Measurements from ENCODE around the gene RELL1.

The RELL1 gene

DNA sequence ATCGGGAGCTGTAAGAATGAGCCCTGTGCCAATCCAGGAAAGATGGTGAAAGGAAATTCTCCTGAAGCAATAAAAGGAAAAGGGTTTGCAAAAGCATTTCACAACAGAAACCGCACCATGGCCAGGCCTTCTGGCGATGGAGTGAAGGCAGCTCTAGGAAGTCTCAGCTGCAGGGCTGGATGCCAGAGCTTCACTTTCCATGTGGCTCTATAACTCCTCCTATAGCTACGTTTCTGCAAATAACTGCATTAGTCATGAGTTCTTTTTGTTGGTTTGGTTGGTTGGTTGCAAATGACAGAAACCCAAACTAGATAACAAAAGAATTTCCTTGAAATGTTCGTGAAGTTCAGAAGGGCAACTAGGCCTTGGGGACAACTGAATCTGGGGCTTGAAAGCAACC lies 84.6 kb downstream of the RELL1 start:
- DNase-seq = no peak

DNA sequence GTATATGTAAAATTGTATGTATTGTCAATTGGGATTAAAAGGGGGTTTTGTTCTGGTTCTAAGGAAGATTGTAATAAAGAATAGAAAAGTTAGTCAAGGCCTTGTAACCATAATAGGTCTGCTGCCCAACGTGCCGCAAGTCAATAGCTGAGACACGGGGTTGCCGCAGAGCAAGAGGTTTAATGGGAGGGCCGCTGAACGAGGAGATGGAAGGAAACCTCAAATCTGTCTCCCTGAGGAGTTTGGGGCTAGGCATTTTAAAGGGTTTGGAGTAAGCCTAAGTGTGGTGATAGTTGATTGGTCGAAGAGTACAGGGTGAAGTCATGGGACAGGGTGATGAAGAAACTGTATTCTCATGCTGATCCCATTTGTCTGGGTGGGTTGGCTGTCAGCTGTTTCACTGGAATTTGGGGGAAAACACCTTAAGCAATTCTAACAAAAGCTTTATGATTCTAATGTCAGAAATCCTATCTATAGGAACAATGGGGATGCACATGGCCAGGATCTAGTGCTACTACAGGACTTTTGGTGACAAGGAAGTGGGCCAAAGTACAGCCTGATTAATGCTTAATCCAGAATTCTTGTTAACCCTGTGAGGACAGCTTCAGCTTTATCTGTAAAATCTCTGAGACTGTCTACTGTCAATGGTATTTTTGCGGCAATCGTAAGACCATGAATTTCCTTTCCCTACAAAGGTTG lies 86.9 kb downstream of the RELL1 start:
- no peak for DNase-seq

DNA sequence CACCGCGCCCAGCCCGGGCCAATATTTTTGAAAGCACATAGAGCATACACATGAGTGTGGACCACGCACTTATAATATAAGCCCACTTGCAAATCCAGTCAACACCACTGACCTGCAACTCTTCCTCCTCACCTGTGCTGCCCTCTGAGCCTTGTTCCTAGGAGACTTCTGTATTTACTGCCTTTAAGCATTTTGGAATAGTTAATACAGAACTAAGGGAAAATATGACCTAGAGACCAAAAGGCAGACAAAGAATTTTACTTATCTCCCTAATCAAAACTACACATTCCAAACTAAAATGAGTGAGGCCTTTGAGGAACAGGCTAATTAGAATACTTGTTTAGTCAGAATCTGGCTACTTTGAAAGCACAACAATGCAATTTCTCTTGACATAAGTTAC lies 89.1 kb downstream of the RELL1 start:
- no peak for DNase-seq

DNA sequence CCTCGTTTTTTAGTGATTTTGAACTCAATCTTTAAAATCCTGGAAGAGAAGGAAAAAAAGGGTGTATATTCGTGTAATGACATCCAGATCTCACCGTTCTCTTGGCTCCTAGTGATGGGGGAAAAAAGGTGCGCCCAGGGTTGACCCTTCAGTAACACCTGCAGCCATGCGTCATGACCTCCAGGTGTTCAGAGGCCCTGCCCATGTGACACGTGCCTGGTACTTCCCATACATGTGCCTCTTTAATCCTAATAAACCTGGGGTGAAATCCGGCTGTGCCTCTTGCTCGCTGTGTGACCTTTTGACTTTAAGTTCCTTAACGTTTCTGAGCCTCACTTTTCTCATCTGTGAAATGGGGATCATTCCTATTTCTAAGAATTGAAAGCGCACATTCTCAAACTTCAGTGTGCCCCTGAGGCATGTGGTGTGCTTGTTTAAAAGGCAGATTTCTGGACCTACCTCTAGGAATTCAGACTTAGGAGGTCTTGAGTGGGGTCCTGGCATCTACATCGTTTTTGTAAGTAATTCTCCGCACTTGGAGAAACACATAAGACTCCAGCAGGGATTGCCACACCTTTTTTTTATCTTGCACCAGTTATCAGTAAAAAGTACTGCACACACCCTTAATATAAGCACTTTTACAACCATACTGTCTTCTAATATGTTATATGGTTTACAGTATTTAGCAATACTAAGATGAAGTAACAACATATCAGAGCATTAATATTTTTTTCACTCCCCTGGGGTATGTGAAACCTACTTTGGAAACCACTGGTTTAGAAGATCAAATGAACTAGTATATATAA lies 90.1 kb downstream of the RELL1 start:
- DNase-seq = no peak

DNA sequence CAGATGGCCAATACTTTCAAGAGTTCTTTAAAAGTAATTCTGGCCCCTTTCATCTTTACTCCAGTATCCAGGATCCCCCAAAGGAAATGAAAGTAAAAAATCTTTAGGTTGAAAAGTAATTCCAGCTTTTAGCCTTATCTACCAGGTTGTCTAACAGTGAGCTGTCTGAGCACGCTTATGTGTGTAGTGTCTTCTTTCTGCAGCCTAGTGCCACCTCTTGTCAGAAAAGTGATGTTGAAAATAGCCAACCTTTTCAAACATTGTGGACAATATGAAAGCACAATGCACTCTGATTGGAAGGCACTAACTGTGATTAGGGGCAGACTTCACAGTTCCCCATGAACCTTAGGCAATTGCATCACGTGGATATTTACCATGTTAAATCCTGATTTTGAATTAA lies 92.1 kb downstream of the RELL1 start:
- DNase-seq = no peak

DNA sequence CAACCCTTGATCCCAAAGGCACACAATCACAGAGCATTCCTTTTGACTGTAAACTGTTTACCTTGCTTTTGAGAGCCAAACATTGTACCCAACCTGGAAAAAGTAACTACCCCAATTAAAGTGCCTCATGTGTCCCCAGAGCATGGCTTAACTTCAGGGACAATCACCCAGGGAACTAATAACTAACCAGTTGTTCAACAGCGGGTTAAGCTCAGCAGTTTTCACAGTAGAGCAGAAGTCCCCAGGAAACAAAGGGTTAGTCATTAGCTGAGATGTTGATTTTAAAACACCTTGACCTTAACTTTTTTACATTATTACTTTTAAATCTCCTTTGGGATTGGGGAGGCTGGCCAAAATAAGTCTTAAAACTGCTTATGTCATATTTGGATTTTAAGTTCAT lies 94.8 kb downstream of the RELL1 start:
- no peak for DNase-seq

DNA sequence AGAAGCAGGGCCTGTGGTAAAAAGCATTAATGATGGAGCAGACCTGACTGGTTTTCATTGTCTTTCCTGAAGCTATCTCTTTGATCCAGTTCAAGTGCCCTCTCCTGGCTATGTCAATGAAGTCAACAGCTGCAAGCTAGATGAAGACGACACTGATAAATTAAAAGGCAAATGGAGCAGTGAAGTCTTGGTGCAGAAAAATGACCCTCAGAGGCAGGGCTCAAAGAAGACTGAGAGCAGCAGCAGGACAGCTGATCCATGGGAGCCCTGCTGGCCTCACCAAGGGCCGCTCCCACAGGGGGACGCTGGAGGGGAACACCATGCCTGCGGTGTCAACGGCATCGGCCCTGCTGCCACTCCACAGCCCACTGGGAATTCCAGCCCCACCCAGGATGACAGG lies 96.2 kb downstream of the RELL1 start:
- DNase-seq = no peak

DNA sequence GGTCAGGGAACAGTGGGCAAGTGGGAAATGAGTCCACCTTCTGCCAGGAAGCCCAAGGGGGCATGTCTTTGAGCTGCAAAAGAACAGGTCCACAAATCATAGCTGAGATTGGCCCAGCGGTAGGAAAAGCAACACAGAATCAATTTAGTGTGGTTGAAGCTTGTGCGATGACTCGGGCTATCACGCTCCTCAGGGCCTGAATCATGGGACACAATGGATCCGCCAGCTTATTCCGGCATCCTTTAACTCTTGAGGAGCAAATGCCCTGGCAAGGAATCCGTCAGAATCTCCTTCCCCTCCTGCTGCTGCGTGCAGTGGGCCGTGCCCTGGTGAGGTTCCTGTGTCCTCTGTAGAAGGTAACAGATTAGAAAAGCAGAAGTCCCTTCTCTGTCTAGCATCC lies 98.0 kb downstream of the RELL1 start:
- no peak for DNase-seq

DNA sequence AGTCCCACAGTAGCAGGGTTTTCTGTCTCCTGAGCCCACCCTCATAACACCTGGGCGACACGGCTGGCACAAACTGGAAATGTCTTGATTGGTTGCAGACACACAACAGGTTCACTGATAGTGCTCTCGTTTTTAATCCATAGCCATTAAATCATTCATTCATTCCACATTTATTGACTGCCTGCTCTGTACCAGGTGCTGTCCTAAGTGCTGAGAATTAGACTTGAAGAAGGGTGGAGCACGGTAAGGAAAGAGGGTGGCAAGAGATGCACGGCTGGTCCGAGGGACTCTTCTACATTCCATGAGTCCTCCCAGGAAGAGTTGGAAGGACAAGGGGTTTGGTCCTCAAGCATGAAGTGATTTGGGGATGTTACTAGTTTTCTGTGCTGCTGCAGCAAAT lies 100.0 kb downstream of the RELL1 start:
- no peak for DNase-seq

DNA sequence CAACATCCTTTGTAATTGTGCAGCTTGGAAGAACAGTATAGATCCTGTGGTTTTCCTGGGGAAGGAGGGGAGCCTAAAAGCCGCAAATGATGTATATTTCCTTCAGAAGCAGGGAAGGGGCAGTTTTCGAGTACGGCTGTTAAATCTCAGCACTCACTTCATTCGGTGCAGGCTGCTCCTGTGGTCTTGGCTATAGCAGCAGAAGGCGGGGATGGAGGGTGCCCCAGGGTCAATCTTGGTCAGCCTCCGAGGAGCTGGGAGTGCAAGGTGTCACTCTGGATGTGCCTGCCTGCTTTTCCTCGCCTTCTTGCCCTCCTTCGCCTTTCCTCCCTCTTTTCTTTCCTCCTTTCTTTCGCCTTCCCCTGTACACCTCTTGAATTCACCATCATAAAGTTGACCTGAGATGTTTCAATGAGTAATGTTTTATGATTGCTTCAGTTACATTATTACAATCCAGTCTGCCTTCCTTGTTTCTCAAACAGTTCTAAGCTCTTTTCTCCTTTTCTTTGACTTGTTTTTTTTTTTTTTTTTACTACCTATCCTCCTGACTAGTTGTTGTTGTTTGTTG lies 101.6 kb downstream of the RELL1 start:
- DNase-seq = no peak

DNA sequence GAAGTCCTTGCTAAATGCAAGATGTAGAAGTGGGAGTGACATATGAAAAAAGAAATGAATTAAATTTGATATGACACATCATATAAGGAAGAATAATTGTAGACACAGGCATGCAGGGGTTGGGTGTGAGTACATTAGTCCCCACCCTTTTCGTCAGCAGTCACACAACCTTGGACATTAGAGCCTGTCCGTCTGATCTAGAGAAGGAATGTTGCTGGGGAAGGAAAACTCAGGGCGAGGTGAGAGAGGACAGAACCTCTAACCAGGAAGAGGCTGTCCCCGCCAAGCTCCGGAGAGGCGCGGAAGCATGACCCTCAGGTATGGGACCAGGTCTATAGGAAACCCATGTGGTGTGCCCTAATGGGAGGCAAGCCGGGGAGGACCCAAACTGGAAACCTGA lies 102.1 kb downstream of the RELL1 start:
- DNase-seq = no peak

DNA sequence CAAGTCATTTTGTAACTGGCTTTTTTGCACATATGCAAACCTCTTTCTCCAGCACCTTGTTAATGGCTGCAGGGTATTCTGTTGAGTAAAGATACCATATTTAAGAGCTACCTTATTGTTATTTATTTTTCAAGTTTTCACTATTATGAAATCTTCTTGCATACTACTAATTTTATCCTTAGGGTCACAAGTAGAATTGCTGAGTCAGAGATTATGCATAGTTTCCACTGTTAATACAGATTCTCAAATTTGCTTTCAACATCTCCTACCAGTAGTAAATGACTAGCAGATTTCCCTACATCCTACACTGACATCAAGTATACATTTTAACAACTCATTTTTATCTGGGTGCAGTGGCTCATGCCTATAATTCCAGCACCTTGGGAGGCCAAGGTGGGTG lies 112.6 kb downstream of the RELL1 start:
- no peak for DNase-seq

DNA sequence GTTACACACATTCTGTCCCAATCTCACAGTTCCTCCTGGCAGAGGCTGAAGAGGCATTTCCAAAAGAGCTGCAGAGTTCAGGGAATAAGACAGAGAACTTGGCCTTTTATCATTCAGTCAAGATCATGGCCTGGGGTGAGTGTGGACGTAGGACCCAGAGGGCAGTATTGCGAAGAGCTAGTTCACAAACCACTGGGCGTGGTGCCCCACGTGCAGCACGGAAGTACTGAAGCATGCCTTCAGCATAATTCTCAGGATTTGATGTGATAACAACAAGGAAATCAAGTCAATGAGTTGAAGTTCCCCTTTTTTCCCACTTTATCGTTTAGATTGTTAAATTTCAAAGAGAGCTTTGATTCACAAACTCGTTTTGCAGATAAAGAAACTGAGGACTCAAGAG lies 117.7 kb downstream of the RELL1 start:
- no peak for DNase-seq

DNA sequence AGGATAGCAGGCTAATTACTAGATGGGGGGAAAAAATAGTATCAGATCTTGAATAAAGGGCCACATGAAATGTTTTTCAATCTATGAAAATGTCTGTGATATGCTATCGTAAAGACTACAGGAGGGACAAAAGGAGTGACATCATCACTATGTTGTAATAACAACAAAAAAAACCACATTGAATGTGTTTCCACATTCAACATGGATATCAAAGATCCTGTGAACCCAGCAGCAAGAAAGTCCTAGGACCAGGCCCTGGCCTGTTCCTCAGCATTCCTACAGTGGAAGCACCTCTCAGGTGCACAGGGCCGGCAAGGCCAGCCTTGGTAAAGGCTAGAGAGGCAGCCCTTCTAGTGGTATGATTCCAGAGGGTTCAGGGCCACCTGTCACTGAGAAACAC lies 118.3 kb downstream of the RELL1 start:
- no peak for DNase-seq

DNA sequence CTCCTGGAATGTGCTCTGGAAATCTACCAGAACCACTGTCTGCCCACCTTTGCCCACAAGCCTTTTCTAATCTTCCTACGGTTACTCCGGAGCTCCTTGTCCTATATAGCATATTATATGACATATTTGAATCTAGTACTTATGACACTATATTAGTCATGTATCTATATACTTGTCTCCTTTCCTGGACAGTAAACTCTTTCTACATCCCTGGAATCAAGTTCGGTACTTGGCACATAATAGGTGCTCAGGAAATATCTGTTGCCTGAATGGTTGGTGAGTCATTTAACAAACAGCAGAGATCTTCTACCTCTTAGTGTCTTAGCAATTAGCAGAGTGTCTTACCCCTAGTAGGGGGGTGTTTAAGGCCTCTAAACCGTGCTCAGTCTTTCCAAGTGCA lies 123.6 kb downstream of the RELL1 start:
- DNase-seq = no peak

DNA sequence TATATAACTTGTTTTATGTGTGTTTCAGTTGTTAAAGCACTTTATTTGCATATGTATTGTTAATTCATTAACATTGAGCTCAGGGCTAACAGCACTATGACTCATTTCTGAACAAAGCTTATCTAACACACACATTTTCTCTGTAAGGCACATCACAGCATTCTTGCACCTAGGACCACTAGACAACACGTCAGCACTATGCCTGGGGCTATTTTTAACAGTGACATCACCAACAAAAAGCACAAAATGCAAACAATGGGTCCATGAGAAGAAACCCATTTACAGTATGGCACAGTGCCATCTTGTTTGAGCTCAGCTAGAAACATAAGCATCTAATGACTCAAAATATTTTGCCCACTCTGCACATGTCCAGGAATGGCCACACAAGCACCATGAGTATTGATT lies 124.4 kb downstream of the RELL1 start:
- peak in 1 of 56 donors; percentile 3 for DNase-seq

DNA sequence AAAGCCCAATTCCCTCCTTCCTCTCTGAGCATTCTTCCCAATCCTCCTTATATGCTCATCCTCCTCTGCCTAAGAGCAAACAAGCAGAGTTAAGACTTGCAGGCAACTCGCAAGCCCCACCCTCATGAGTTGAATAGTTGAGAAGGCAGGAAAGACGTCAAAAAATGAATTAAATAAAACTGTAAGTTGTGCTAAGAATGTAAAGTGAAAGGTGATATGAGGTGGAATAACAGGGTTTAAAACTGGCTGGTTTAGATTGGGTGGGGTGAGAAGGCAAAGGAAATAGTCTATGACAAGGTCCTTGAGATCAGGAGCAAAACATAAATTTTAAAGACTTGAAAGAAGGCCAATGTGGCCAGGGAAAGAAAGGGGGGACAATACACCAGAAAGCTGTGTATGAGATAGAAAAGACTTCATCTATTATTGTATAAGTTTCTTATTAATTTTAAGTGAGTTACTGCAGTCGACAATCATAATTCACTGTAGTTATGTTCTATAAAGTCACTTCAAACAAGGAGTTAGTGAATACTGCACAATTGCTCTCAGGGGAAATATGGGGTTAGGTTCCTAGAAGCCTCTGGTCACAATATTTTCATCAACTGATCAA lies 124.9 kb downstream of the RELL1 start:
- no peak for DNase-seq

Data from amygdala (tissue), 56 donors.